H1 (cell line): ENCODE results near the gene HIVEP2. TPM values are rescaled to one million over a fixed set of nuclear protein-coding genes. Genes with fewer than 3 reads are reported as not detected.

ENCODE experiments used
- CTCF ChIA-PET: fragments of 300-600 bp; sonication (Branson Sonifier 250); formaldehyde crosslinking; loops from one replicate; lab custom pipeline; 2021; ENCODE audit not compliant: partially characterized antibody; lab: Charles Lee
- POLR2A ChIA-PET: fragments of 300-600 bp; sonication (Branson Sonifier 250); formaldehyde crosslinking; loops from one replicate; lab custom pipeline; 2021; ENCODE audit warnings: inconsistent platforms; ENCODE audit not compliant: partially characterized antibody; lab: Charles Lee
- DNase-seq, 2 experiments: peaks; one replicate each; pipeline versions ENCODE4 v3.0.0 to v3.0.0-alpha.2; 2010 to 2022; ENCODE audit warnings: low spot score in 2 of 2, low read depth in 1 of 2, mixed read lengths in 1 of 2
- FAIRE-seq: peaks from 2 replicates; lab custom pipeline; 2011; peaks lifted over from hg19 to GRCh38; lab: Jason Lieb, UNC
- H2AFZ ChIP-seq: 2 replicates; pipeline ENCODE4 v1.8.1; 2012; ENCODE audit warnings: low read length, inconsistent platforms
- H2AK5ac ChIP-seq: 2 replicates; pipeline ENCODE4 v1.6.1; 2013; ENCODE audit warnings: low read depth, low read length
- H2BK120ac ChIP-seq: replicated peaks from 2 replicates; pipeline ENCODE3; 2013; ENCODE audit warnings: low read depth, low read length, inconsistent platforms
- H2BK12ac ChIP-seq: 2 replicates; pipeline ENCODE4 v1.6.1; 2013; ENCODE audit warnings: low read depth, low read length
- H2BK15ac ChIP-seq: 2 replicates; pipeline ENCODE4 v1.6.1; 2013; ENCODE audit warnings: low read length
- H2BK20ac ChIP-seq: 2 replicates; pipeline ENCODE4 v1.6.1; 2013; ENCODE audit warnings: low read length
- H2BK5ac ChIP-seq: 2 replicates; pipeline ENCODE4 v1.6.1; 2013; ENCODE audit warnings: low read depth, low read length
- H3K14ac ChIP-seq: 2 replicates; pipeline ENCODE4 v1.6.1; 2013; ENCODE audit warnings: inconsistent platforms; ENCODE audit not compliant: insufficient read length
- H3K18ac ChIP-seq: 2 replicates; pipeline ENCODE4 v1.6.1; 2013; ENCODE audit warnings: low read length; ENCODE audit errors: extremely low read depth
- H3K23ac ChIP-seq: 2 replicates; pipeline ENCODE4 v1.6.1; 2013; ENCODE audit warnings: inconsistent platforms; ENCODE audit not compliant: insufficient read length
- H3K23me2 ChIP-seq: 2 replicates; pipeline ENCODE4 v1.6.1; 2013; ENCODE audit warnings: low read depth, low read length
- H3K27ac ChIP-seq: 2 replicates; pipeline ENCODE4 v1.6.1; 2011; ENCODE audit warnings: low read depth, low read length, inconsistent platforms
- H3K27me3 ChIP-seq, 4 experiments: replicated peaks in 1 of 4; 1 replicate in 1 of 4; 2 replicates in 3 of 4; pipeline versions ENCODE4 v1.6.1 to v1.8.1; 2011 to 2013; ENCODE audit warnings: low read length in 3 of 4, mild to moderate bottlenecking in 3 of 4, inconsistent platforms in 2 of 4, mixed read lengths in 2 of 4, moderate library complexity in 1 of 4; ENCODE audit not compliant: control insufficient read depth in 3 of 4, insufficient read depth in 3 of 4; ENCODE audit errors: extremely low read depth in 1 of 4
- H3K36me3 ChIP-seq, 4 experiments: 2 replicates each; pipeline versions ENCODE4 v1.6.1 to v1.8.1; 2011 to 2013; ENCODE audit warnings: mild to moderate bottlenecking in 4 of 4, low read length in 3 of 4, moderate library complexity in 2 of 4, control low read depth in 1 of 4, inconsistent platforms in 1 of 4; ENCODE audit not compliant: insufficient read depth in 4 of 4, control insufficient read depth in 2 of 4
- H3K4ac ChIP-seq: replicated peaks from 2 replicates; pipeline ENCODE3; 2013; ENCODE audit warnings: low read length, low read depth, mixed read lengths, inconsistent platforms; ENCODE audit not compliant: insufficient read length
- H3K4me1 ChIP-seq, 4 experiments: replicated peaks in 1 of 4; 1 replicate in 1 of 4; 2 replicates in 3 of 4; pipeline versions ENCODE4 v1.6.1 to v1.8.1; 2011 to 2013; ENCODE audit warnings: low read length in 3 of 4, inconsistent platforms in 2 of 4, mixed read lengths in 1 of 4; ENCODE audit not compliant: insufficient read depth in 4 of 4, control insufficient read depth in 3 of 4
- H3K4me2 ChIP-seq, 2 experiments: 2 replicates each; pipeline versions ENCODE4 v1.6.1 to v1.8.1; 2011 to 2013; ENCODE audit warnings: low read depth in 2 of 2, low read length in 2 of 2, control low read depth in 1 of 2, inconsistent platforms in 1 of 2, mild to moderate bottlenecking in 1 of 2; ENCODE audit not compliant: insufficient read depth in 1 of 2
- H3K4me3 ChIP-seq, 4 experiments: fragments of 200-600, 300-600 bp in 1 of 4; sonication (generic), shearing (Covaris generic), sonication (Bioruptor Twin) in 1 of 4; 2 replicates each; pipeline versions ENCODE4 v1.5.1 to v1.8.1; 2011 to 2016; ENCODE audit warnings: low read length in 4 of 4, low read depth in 3 of 4, control low read depth in 2 of 4, inconsistent platforms in 2 of 4, mild to moderate bottlenecking in 2 of 4, mixed read lengths in 1 of 4, moderate library complexity in 1 of 4; ENCODE audit not compliant: insufficient read depth in 2 of 4; ENCODE audit errors: extremely low read depth in 1 of 4
- H3K56ac ChIP-seq: replicated peaks from 2 replicates; pipeline ENCODE3; 2013; ENCODE audit warnings: low read depth, mild to moderate bottlenecking, mixed read lengths, low read length, inconsistent platforms; ENCODE audit not compliant: insufficient read length
- H3K79me1 ChIP-seq: 2 replicates; pipeline ENCODE4 v1.6.1; 2013; ENCODE audit warnings: low read depth, low read length, control low read depth
- H3K79me2 ChIP-seq, 2 experiments: 2 replicates each; pipeline versions ENCODE4 v1.6.1 to v1.8.1; 2012 to 2013; ENCODE audit warnings: low read length in 2 of 2, mild to moderate bottlenecking in 2 of 2, inconsistent platforms in 1 of 2; ENCODE audit not compliant: insufficient read depth in 2 of 2, control insufficient read depth in 1 of 2
- H3K9ac ChIP-seq, 4 experiments: replicated peaks in 1 of 4; 1 replicate in 1 of 4; 2 replicates in 3 of 4; pipeline versions ENCODE4 v1.6.1 to v1.8.1; 2011 to 2013; ENCODE audit warnings: low read depth in 3 of 4, low read length in 3 of 4, control low read depth in 2 of 4, mild to moderate bottlenecking in 2 of 4, moderate library complexity in 2 of 4, inconsistent platforms in 1 of 4; ENCODE audit errors: extremely low read depth in 1 of 4
- H3K9me3 ChIP-seq, 2 experiments: 2 replicates each; pipeline versions ENCODE4 v1.6.1 to v1.8.1; 2012 to 2013; ENCODE audit warnings: mild to moderate bottlenecking in 2 of 2, moderate library complexity in 2 of 2, control low read depth in 1 of 2, inconsistent platforms in 1 of 2, low read depth in 1 of 2, low read length in 1 of 2, mixed read lengths in 1 of 2; ENCODE audit not compliant: insufficient read depth in 2 of 2
- H4K20me1 ChIP-seq, 2 experiments: replicated peaks in 1 of 2; 2 replicates each; pipeline versions ENCODE3 to v1.8.1; 2011 to 2013; ENCODE audit warnings: inconsistent platforms in 2 of 2, low read length in 2 of 2, mild to moderate bottlenecking in 1 of 2; ENCODE audit not compliant: insufficient read depth in 2 of 2, control insufficient read depth in 1 of 2
- H4K5ac ChIP-seq: 2 replicates; pipeline ENCODE4 v1.6.1; 2013; ENCODE audit warnings: low read length, low read depth, mixed read lengths, inconsistent platforms; ENCODE audit not compliant: insufficient read length
- H4K8ac ChIP-seq: 2 replicates; pipeline ENCODE4 v1.8.0; 2013; ENCODE audit warnings: mild to moderate bottlenecking, moderate library complexity, low read length, inconsistent platforms; ENCODE audit not compliant: insufficient read depth; ENCODE audit errors: extremely low read depth
- H4K91ac ChIP-seq: replicated peaks from 2 replicates; pipeline ENCODE3; 2013; ENCODE audit warnings: low read length, mixed read lengths, inconsistent platforms; ENCODE audit not compliant: insufficient read length
- FOSL1 ChIP-seq: IDR thresholded peaks from 2 replicates; pipeline ENCODE4 v1.6.1; 2011; ENCODE audit warnings: mild to moderate bottlenecking, low read depth, low read length, moderate library complexity; ENCODE audit not compliant: insufficient read depth
- JUND ChIP-seq: IDR thresholded peaks from 2 replicates; pipeline ENCODE4 v1.6.1; 2011; ENCODE audit warnings: mild to moderate bottlenecking, improper control_type of control experiment, low read length
- PHF8 ChIP-seq: fragments of 200-600 bp; sonication (generic); conservative IDR thresholded peaks from 2 replicates; pipeline ENCODE4 v1.7.1; 2012; ENCODE audit warnings: low read depth, mild to moderate bottlenecking, inconsistent platforms, low read length, moderate library complexity
- RFX5 ChIP-seq: IDR thresholded peaks from 2 replicates; pipeline ENCODE4 v1.6.1; 2011; ENCODE audit warnings: low read depth, low read length, improper control_type of control experiment, borderline replicate concordance
- SIX5 ChIP-seq: IDR thresholded peaks from 2 replicates; pipeline ENCODE4 v1.6.1; 2011; ENCODE audit warnings: mild to moderate bottlenecking, low read depth, low read length
- SP4 ChIP-seq: IDR thresholded peaks from 2 replicates; pipeline ENCODE4 v1.6.1; 2012; ENCODE audit warnings: low read length, inconsistent platforms
- WGBS, 2 experiments: shearing (Covaris generic) in 1 of 2; methylation state at CpG; one replicate each; pipeline versions ENCODE4 v1.1.6 to v1.1.7; 2013 to 2015; ENCODE audit warnings: low lambda C conversion rate in 2 of 2, mixed read lengths in 2 of 2, inconsistent platforms in 1 of 2, low coverage in 1 of 2, missing lambda C conversion rate in 1 of 2; ENCODE audit not compliant: insufficient replicate concordance in 2 of 2, insufficient coverage in 1 of 2, insufficient read length in 1 of 2; ENCODE audit errors: extremely low coverage in 1 of 2, missing lambda C conversion rate in 1 of 2; 5-methylcytosine and 5-hydroxymethylcytosine counted together
- polyA plus RNA-seq, 7 experiments: library from polyadenylated mRNA; depleted of rRNA in 3 of 7; stranded (reverse) in 5 of 7; unstranded in 2 of 7; fragments of >200 nt in 5 of 7; fragments of 200-250 nt in 2 of 7; gene quantifications; 1 replicate in 5 of 7; 2 replicates in 1 of 7; 4 replicates in 1 of 7; pipeline versions ENCODE4 v1.2.1 to v1.2.3, GENCODE V29; 2011 to 2013; ENCODE audit warnings: missing spikeins in 2 of 7, mixed read lengths in 2 of 7
- total RNA-seq: library from RNA; stranded (reverse); fragmentation: NEBNext Ultra II Directional; extraction: Animal tissue kit (Norgen Biotek cat#: 25700); gene quantifications from 2 replicates; pipeline ENCODE4 v1.2.1, GENCODE V29; 2021

The HIVEP2 gene
- total and polyA plus RNA-seq, 2 of the 8 experiments (the other 6 are each of a cell fraction or from before 2014, with no cell fraction given), result 2.2 to 6.1 TPM

DNA sequence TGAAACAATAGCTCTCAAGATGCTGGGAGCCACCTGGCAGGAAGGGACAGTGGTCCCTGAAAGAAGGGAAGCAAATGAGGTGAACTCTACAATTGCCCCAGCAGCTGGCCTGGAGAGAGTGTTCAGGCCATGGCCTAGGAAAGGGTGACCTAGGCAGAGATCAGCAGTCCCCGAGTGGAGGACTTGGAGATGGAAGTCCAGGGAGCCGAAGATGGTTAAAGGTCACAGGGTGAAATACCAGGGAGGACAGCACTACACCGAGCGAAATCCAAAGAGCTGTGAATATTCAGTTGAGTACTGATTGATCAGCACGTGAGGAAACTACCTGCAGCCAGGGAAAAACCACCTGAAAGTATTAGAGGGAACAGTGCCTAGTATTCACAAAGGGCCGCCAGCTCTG is 133.1 kb downstream of the HIVEP2 start:
- Histone ChIP-seq H3K9ac (no peak overlapping the region), H2BK5ac (no peak overlapping the region), H3K79me1 (peaks cover 2% of the 10 kb centered on the region; the same call in 1 of the 2 replicates), H3K4ac (peak overlapping the region; percentile 21), H4K5ac (no peak overlapping the region), H3K36me3 (no peaks in the 10 kb centered on the region), H4K8ac (peak overlapping the region; percentile 88; the same call in 1 of the 2 replicates)
- ChIA-PET POLR2A (interaction anchor here (0.8 to 1.3 kb wide), 2 partner anchors 100 to 141 kb away, joined by 3 read pairs; no protein-coding TSS in a partner anchor), CTCF (interaction anchor here (0.8 to 1.4 kb wide), 3 partner anchors 11 to 64 kb away, joined by 3 to 4 read pairs (median 3); no protein-coding TSS in a partner anchor)
- DNase-seq (no peak), FAIRE-seq (no peak)
- no peak for TF ChIP-seq RFX5
- TF ChIP-seq FOSL1, result no peak
- TF ChIP-seq SIX5, result no peak
- TF ChIP-seq PHF8, result no peak
- no peak for TF ChIP-seq SP4
- no peak for TF ChIP-seq JUND
- TF ChIP-seq, all 59 proteins: peak for 0
- no peak overlapping the region for H2AFZ ChIP-seq
- H4K20me1 ChIP-seq, result no peaks in the 10 kb centered on the region
- no peak overlapping the region for H2BK20ac ChIP-seq
- peaks cover 2% of the 10 kb centered on the region; the same call in 1 of the 2 replicates for H3K23me2 ChIP-seq
- H3K27me3 ChIP-seq, result no peaks in the 10 kb centered on the region
- no peak overlapping the region for H3K4me3 ChIP-seq
- 0 out of 2 replicates have a peak overlapping the region, but pooled peaks have one; percentile 8 for H2BK15ac ChIP-seq
- no peak overlapping the region for H2BK120ac ChIP-seq
- H3K4me2 ChIP-seq, result no peak overlapping the region
- no peaks in the 10 kb centered on the region for H3K9me3 ChIP-seq
- no peak overlapping the region for H2AK5ac ChIP-seq
- H3K27ac ChIP-seq, result no peak overlapping the region
- H3K4me1 ChIP-seq, result peaks cover 0 to 3% (median 2%) of the 10 kb centered on the region in 4 experiments; a peak in 3 of 7 replicates
- no peaks in the 10 kb centered on the region for H3K79me2 ChIP-seq
- H3K23ac ChIP-seq, result no peak overlapping the region
- WGBS, 2 experiments, result 85% methylated on average over 6 of the region's 6 CpGs; no CpG with 5 or more reads in 1 of the 2 experiments
- H4K91ac ChIP-seq, result no peak overlapping the region
- no peak overlapping the region for H2BK12ac ChIP-seq
- no peak overlapping the region for H3K14ac ChIP-seq
- no peak overlapping the region for H3K56ac ChIP-seq
- no peak overlapping the region for H3K18ac ChIP-seq
